ENCODE data around the gene SLC16A3.

Gene SLC16A3

GRCh38 chr17:82269138-82269881 is 40.5 kb downstream of the SLC16A3 start:
- no peak for DNase-seq (ENCODE audit: low read depth)

- no peak for DNase-seq (ENCODE audit: low read depth)
These were observed 41.1 kb downstream of the SLC16A3 start for GRCh38 chr17:82269882-82270500.

- no peak for DNase-seq (ENCODE audit: low read depth)
These were observed 41.8 kb downstream of the SLC16A3 start for GRCh38 chr17:82270651-82271050.

GRCh38 chr17:82271401-82271800 is 42.6 kb downstream of the SLC16A3 start:
- DNase-seq (ENCODE audit: low read depth) = no peak

- DNase-seq (ENCODE audit: low read depth) = no peak
These were observed 43.9 kb downstream of the SLC16A3 start for GRCh38 chr17:82272495-82273326.

- peak; percentile 75 for DNase-seq (ENCODE audit: low read depth)
These were observed 44.7 kb downstream of the SLC16A3 start, which contains the start of gene CSNK1D for GRCh38 chr17:82273327-82274133. CSNK1D (minus strand) TSS chr17:82273700; CDS start chr17:82273381, 319 bp downstream.

GRCh38 chr17:82274134-82275020 is 45.5 kb downstream of the SLC16A3 start:
- DNase-seq (ENCODE audit: low read depth) = no peak

- no peak for DNase-seq (ENCODE audit: low read depth)
These were observed 46.5 kb downstream of the SLC16A3 start for GRCh38 chr17:82275326-82275725.

GRCh38 chr17:82276938-82277337 is 48.1 kb downstream of the SLC16A3 start:
- no peak for DNase-seq (ENCODE audit: low read depth)

- no peak for DNase-seq (ENCODE audit: low read depth)
These were observed 49.0 kb downstream of the SLC16A3 start for GRCh38 chr17:82277851-82278250.

GRCh38 chr17:82278308-82278707 is 49.5 kb downstream of the SLC16A3 start:
- no peak for DNase-seq (ENCODE audit: low read depth)

- no peak for DNase-seq (ENCODE audit: low read depth)
These were observed 50.0 kb downstream of the SLC16A3 start for GRCh38 chr17:82278786-82279391.

GRCh38 chr17:82280537-82280936 is 51.7 kb downstream of the SLC16A3 start:
- no peak for DNase-seq (ENCODE audit: low read depth)

GRCh38 chr17:82281076-82281475 is 52.2 kb downstream of the SLC16A3 start:
- DNase-seq (ENCODE audit: low read depth) = no peak

- DNase-seq (ENCODE audit: low read depth) = no peak
These were observed 52.8 kb downstream of the SLC16A3 start for GRCh38 chr17:82281502-82282238.

- DNase-seq (ENCODE audit: low read depth) = no peak
These were observed 53.7 kb downstream of the SLC16A3 start for GRCh38 chr17:82282239-82283207.

GRCh38 chr17:82283208-82283749 is 54.4 kb downstream of the SLC16A3 start:
- DNase-seq (ENCODE audit: low read depth) = peak; percentile 82

- no peak for DNase-seq (ENCODE audit: low read depth)
These were observed 56.3 kb downstream of the SLC16A3 start for GRCh38 chr17:82285141-82285540.

All from amniotic epithelial cell (primary cell).